T-helper 2 cell treated with Interferon-gamma antibody and Interleukin-4, amounts not matched to agents 5 μg/mL and 100 μg/mL, for 36 hours (primary cell): ENCODE data around the gene CCNQ.

Experiments
- DNase-seq: peaks from one replicate; pipeline ENCODE4 v3.0.0; 2021; ENCODE audit warnings: low spot score
- H3K27ac Mint-ChIP-seq: one replicate; pipeline ENCODE4 v1.8.0; 2021; ENCODE audit warnings: mild to moderate bottlenecking, mixed read lengths
- H3K27me3 Mint-ChIP-seq: one replicate; pipeline ENCODE4 v1.8.0; 2021; ENCODE audit warnings: low read depth, mixed read lengths
- H3K36me3 Mint-ChIP-seq: one replicate; pipeline ENCODE4 v1.8.0; 2021; ENCODE audit warnings: low read depth, mixed read lengths
- H3K4me1 Mint-ChIP-seq: one replicate; pipeline ENCODE4 v1.8.0; 2021; ENCODE audit warnings: low read depth, mixed read lengths
- H3K4me3 Mint-ChIP-seq: one replicate; pipeline ENCODE4 v1.8.0; 2022; ENCODE audit warnings: mild to moderate bottlenecking, moderate library complexity, mixed read lengths
- H3K9me3 Mint-ChIP-seq: one replicate; pipeline ENCODE4 v1.8.0; 2021; ENCODE audit warnings: mixed read lengths

The CCNQ gene

DNA sequence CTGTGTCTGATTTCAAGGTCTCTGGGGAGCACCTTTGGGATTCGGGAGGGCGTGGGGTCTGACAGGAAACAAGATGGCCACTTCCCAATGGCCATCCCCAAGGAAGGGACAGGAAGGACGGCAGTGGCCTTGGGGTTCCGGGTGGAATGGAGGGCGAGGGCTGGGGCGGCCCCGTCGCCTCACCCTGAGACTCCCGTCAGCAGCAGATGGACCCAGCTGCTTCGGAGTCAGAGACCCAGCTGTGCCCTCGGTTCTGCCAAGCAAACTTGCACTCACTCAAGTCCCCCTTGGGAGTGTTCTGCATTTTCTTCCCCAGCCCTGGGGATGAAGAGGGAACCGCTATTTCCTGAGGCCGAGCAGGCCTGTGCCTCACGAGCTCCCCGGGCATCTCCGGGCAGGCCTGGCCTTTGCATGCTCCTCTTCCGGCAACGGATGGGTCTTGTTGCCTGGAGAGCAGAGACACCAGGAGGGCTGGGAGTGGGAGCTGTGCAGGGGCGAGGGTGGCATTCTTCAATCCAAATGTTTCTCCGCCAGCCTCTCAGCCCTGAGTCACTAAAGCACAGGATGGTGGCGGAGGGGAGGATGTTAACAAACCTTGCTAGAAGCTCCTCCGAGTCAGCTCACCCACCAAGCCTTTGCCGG is 41.2 kb upstream of the CCNQ start:
- Mint-ChIP-seq H3K27me3 (peaks cover 26% of the 10 kb centered on the region), H3K9me3 (no peaks in the 10 kb centered on the region), H3K36me3 (no peaks in the 10 kb centered on the region), H3K4me1 (no peaks in the 10 kb centered on the region), H3K27ac (no peak overlapping the region), H3K4me3 (no peak overlapping the region)
- no peak for DNase-seq

- Mint-ChIP-seq H3K4me1 (no peaks in the 10 kb centered on the region), H3K4me3 (no peak overlapping the region), H3K36me3 (no peaks in the 10 kb centered on the region), H3K27me3 (peaks cover 19% of the 10 kb centered on the region), H3K9me3 (no peaks in the 10 kb centered on the region), H3K27ac (no peak overlapping the region)
- DNase-seq = no peak
Measured at GRCh38 chrX:153639177-153640044, 40.5 kb upstream of the CCNQ start.

- DNase-seq = no peak
- Mint-ChIP-seq H3K27ac (no peak overlapping the region), H3K36me3 (no peaks in the 10 kb centered on the region), H3K9me3 (no peaks in the 10 kb centered on the region), H3K4me1 (no peaks in the 10 kb centered on the region), H3K4me3 (no peak overlapping the region), H3K27me3 (peaks cover 18% of the 10 kb centered on the region)
Measured at GRCh38 chrX:153638436-153639176, 39.7 kb upstream of the CCNQ start.

DNA sequence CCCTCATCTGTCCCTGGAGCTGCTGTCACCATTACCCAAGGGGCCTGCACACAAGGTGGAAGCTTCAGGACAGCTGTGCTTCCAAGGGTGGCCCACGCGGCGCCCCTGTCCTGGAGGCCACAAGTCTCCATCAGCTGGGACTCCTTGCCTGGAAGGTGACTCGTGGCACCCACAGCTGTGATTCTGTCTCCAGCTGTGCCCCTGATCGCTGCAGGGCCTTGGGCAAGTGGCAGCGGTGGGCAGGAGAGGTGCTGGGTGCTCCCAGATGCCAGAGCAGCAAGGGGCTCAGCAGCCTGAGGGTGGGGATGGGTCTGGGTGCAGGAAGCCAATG is 39.1 kb upstream of the CCNQ start:
- H3K27ac Mint-ChIP-seq = no peak overlapping the region
- H3K4me3 Mint-ChIP-seq = no peak overlapping the region
- no peak for DNase-seq
- H3K27me3 Mint-ChIP-seq = peaks cover 13% of the 10 kb centered on the region
- no peaks in the 10 kb centered on the region for H3K36me3 Mint-ChIP-seq
- H3K9me3 Mint-ChIP-seq = no peaks in the 10 kb centered on the region
- no peaks in the 10 kb centered on the region for H3K4me1 Mint-ChIP-seq

DNA sequence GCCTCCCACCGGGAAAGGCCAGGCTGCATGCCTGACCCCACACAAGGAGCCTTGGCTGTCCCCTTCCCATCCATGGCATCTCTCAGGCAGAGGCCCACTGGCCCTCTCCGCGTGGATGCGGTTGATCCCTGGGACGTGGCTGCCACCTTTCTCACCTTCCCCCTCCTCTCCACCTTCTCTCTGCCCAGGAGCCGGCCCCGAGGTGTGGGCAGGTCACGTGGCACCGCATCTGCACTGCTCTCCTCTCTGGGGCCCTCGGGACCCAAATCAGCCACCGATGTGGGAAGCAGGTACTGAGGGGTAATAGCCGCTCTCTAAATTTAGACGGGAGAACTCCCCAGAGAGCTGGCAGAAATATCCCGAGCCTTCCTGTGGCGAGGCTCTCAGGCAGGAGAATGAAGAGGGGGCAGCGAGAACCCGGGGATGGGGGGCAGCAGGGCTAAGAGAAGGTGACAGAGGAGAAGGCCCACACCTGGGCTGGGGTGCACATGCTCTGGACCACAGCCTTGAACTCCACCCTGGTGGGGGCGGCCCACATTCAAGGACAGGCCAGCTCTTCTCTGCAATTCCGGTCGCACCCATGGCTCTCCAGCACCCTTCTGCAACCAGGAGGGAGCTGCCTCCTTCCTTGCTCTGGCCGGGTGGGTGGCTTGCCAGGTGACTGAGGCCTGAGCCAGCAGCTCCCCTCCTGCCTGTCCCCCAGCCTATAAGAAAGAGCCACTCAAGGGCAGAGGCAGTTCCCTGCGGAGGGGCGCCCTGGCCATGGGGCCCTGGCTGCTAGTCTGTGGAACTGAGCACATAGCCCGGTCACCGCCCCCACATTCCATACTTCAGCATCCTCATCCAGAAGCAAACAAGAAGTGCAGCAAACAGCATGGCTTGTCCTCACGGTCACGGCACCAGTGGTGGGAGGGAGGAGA is 38.4 kb upstream of the CCNQ start:
- H3K27me3 Mint-ChIP-seq = peaks cover 8% of the 10 kb centered on the region
- no peaks in the 10 kb centered on the region for H3K4me1 Mint-ChIP-seq
- H3K9me3 Mint-ChIP-seq = no peaks in the 10 kb centered on the region
- no peaks in the 10 kb centered on the region for H3K36me3 Mint-ChIP-seq
- DNase-seq = no peak
- H3K4me3 Mint-ChIP-seq = no peak overlapping the region
- H3K27ac Mint-ChIP-seq = no peak overlapping the region

DNA sequence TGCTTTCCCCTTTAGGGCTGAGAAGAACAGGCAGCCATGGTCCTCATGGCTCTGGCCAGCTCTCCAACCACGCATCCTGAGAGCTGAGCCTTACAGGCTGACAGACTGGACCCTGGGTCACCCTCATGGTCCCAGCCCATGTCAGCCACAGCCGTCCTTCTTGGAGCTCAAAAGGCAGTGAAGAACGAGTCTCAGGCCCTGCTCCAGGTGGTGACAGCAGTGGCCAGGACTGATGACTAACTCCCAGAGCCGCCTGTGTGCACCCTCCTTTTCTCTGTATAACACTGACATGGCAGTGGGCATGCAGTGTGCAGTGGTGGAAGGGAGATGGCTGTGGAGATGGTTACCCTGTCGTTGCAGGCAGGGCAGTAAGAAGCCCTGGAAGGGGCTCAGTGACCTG is 37.8 kb upstream of the CCNQ start:
- Mint-ChIP-seq H3K4me3 (no peak overlapping the region), H3K27me3 (peaks cover 8% of the 10 kb centered on the region), H3K27ac (no peak overlapping the region), H3K4me1 (no peaks in the 10 kb centered on the region), H3K9me3 (no peaks in the 10 kb centered on the region), H3K36me3 (no peaks in the 10 kb centered on the region)
- no peak for DNase-seq

DNA sequence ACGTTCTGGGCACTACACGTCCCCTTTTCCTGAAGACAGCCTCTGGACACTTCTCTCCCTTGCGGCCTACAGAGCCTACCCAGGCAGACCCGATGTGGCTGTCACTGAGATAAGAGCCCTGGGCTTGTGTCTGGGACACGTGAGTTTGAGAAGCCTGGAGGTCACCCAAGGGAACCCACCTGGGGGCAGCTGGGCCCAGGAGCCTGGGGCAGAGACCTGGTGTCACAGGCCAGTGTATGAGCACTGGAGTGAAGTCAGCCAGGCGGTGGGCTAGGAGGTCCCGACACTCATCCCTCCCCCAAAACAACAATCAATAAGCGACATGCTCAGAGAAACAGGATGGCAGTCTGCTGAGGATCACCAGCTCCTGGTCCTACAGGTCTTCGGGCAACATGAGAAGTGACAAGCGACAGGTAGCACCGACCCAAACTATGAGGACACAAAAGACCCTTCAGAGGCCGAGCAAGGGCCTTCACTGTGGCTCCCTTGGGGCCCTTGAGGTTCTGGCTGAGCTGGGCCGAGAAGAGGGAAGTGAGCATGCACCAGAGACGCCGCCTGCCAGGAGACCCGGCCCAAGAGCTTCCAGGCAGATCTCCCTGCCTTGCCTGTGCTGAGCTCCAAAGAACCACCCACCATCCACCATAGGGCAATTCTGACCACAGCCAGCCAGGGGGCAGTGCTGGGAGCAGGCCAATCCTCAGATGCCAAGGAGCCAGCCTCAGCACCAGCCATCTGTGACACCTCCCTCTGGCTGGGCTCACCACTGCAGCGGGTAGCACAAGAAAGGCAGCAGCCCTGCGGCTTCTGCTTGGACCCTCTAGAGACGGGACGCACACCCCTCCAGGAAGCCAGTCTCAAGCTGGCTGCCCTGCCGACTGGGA is 37.1 kb upstream of the CCNQ start:
- Mint-ChIP-seq H3K4me3 (no peak overlapping the region), H3K36me3 (no peaks in the 10 kb centered on the region), H3K4me1 (no peaks in the 10 kb centered on the region), H3K9me3 (no peaks in the 10 kb centered on the region), H3K27ac (no peak overlapping the region), H3K27me3 (peaks cover 2% of the 10 kb centered on the region)
- no peak for DNase-seq

GRCh38 chrX:153635388-153635787 is 36.4 kb upstream of the CCNQ start:
- Mint-ChIP-seq H3K27me3 (no peaks in the 10 kb centered on the region), H3K9me3 (no peaks in the 10 kb centered on the region), H3K27ac (no peak overlapping the region), H3K4me3 (no peak overlapping the region), H3K36me3 (no peaks in the 10 kb centered on the region), H3K4me1 (no peaks in the 10 kb centered on the region)
- no peak for DNase-seq

DNA sequence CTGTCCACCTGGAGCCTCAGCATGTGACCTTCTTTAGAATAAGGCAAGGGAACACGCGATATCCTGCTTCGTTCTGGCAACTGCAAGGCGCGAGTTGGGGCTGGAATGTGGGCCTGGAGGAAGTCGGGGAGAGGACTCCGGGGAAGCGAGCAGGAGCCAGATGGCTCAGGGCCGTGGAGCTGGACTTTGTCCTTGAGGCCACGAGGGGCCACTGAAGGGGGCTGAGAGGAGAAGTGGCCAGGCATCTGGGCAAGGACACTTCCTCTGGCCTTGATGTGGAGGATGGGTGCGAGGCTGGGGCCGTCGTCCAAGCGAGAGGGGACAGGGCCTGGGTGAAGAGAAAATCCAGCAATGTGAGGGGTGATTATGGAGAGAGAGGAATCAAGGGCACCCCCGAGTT is 35.9 kb upstream of the CCNQ start:
- Mint-ChIP-seq H3K36me3 (no peaks in the 10 kb centered on the region), H3K9me3 (no peaks in the 10 kb centered on the region), H3K27ac (no peak overlapping the region), H3K4me3 (no peak overlapping the region), H3K27me3 (peaks cover 1% of the 10 kb centered on the region), H3K4me1 (no peaks in the 10 kb centered on the region)
- DNase-seq = no peak

GRCh38 chrX:153634236-153634635 is 35.3 kb upstream of the CCNQ start:
- H3K4me3 Mint-ChIP-seq = no peak overlapping the region
- no peaks in the 10 kb centered on the region for H3K4me1 Mint-ChIP-seq
- no peak for DNase-seq
- peaks cover 3% of the 10 kb centered on the region for H3K27me3 Mint-ChIP-seq
- no peak overlapping the region for H3K27ac Mint-ChIP-seq
- H3K9me3 Mint-ChIP-seq = no peaks in the 10 kb centered on the region
- H3K36me3 Mint-ChIP-seq = no peaks in the 10 kb centered on the region

DNA sequence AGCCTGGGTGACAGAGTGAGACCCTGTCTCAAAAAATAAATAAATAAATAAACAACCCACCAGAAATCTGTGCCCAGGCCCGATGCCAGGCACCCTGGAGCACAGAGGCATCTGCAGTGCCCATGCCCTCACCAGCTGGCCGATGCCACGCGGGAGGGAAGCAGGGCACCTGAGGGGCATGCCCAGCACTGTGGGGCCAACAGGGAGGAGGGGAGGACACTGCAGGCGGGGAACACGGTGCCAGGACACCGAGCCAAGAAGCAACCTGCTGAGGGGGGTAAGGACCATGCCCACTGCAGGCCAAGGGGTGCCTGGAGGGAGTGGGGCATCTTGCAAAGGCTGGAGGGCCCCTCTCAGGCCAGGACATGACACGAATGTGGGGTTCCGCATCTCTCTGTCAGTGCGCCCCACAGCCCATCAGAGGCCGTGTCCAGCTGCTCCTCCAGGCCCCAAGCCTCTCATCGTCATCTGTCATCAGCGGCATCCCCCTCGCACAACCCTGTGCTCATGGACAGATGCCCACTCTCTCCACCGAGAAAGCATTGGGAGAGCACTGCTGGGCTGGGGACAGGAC is 34.8 kb upstream of the CCNQ start:
- H3K9me3 Mint-ChIP-seq = no peaks in the 10 kb centered on the region
- no peak for DNase-seq
- peaks cover 3% of the 10 kb centered on the region for H3K27me3 Mint-ChIP-seq
- no peak overlapping the region for H3K27ac Mint-ChIP-seq
- no peaks in the 10 kb centered on the region for H3K4me1 Mint-ChIP-seq
- no peak overlapping the region for H3K4me3 Mint-ChIP-seq
- no peaks in the 10 kb centered on the region for H3K36me3 Mint-ChIP-seq

DNA sequence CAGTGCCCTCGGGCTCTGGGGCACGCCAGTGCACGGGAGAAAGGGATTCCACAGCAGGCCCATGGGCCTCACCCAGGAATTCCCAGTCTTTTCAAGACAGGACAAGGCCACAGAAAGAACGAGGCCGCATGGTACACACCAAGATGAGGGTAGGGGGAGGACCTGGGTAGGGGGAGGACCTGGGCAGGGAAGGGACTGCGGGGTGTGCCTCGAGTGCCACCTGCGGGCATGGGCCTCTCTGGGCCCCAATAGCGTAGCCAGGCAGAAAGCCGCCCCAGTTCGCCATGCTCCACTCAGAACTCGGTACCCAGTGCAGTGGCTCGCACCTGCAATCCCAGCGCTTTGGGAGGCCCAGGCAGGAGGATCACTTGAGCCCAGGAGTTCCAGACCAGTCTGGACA is 34.1 kb upstream of the CCNQ start:
- no peak overlapping the region for H3K27ac Mint-ChIP-seq
- DNase-seq = no peak
- no peaks in the 10 kb centered on the region for H3K4me1 Mint-ChIP-seq
- no peaks in the 10 kb centered on the region for H3K9me3 Mint-ChIP-seq
- H3K4me3 Mint-ChIP-seq = no peak overlapping the region
- no peaks in the 10 kb centered on the region for H3K36me3 Mint-ChIP-seq
- H3K27me3 Mint-ChIP-seq = peaks cover 3% of the 10 kb centered on the region

DNA sequence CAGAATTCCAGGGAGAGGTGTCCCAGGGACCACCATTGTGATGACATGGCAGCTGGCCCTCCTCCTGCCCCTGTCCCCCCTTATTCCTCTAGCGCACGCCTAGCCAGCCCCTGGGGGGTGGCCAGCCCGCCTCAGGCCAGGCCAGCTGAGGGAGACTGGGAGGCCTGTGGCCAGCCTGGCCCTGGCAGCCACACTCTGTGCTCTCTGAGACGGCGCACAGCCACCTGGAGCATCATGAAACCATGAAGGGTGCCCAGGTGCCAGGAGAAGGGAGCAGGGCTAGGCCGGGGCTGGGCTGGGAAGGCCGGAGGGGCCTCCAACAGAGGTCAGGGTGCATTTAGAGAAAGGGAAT is 33.6 kb upstream of the CCNQ start:
- no peaks in the 10 kb centered on the region for H3K36me3 Mint-ChIP-seq
- no peaks in the 10 kb centered on the region for H3K9me3 Mint-ChIP-seq
- no peak for DNase-seq
- H3K27me3 Mint-ChIP-seq = peaks cover 3% of the 10 kb centered on the region
- H3K27ac Mint-ChIP-seq = no peak overlapping the region
- no peaks in the 10 kb centered on the region for H3K4me1 Mint-ChIP-seq
- H3K4me3 Mint-ChIP-seq = no peak overlapping the region
